CD4-positive, alpha-beta T cell treated with Interleukin-17A for 4 hours (primary cell): ENCODE measurements around the gene SEMA5B.

Source experiments
- DNase-seq: peaks from one replicate; pipeline ENCODE4 v3.0.0-alpha.2; 2020; ENCODE audit warnings: mixed read lengths

SEMA5B gene

GRCh38 chr3:123054109-123054778, 26.7 kb upstream of the SEMA5B start:
- no peak for DNase-seq

- no peak for DNase-seq
These were observed 25.5 kb upstream of the SEMA5B start for GRCh38 chr3:123053107-123053506.

GRCh38 chr3:123050666-123051065, 23.1 kb upstream of the SEMA5B start:
- DNase-seq: no peak

GRCh38 chr3:123048480-123049237, 21.1 kb upstream of the SEMA5B start:
- DNase-seq: no peak

GRCh38 chr3:123047062-123047319, 19.4 kb upstream of the SEMA5B start:
- no peak for DNase-seq

- DNase-seq: no peak
These were observed 18.9 kb upstream of the SEMA5B start for GRCh38 chr3:123046262-123047061.

- no peak for DNase-seq
These were observed 17.6 kb upstream of the SEMA5B start for GRCh38 chr3:123044981-123045763.

GRCh38 chr3:123042413-123042812, 14.8 kb upstream of the SEMA5B start:
- DNase-seq: no peak

GRCh38 chr3:123039178-123039577, 11.6 kb upstream of the SEMA5B start:
- no peak for DNase-seq

- DNase-seq: no peak
These were observed 11.2 kb upstream of the SEMA5B start for GRCh38 chr3:123038751-123039150.

GRCh38 chr3:123037015-123037375, 9.4 kb upstream of the SEMA5B start:
- DNase-seq: no peak

GRCh38 chr3:123036352-123037014, 8.9 kb upstream of the SEMA5B start:
- no peak for DNase-seq

- DNase-seq: no peak
These were observed 7.4 kb upstream of the SEMA5B start for GRCh38 chr3:123034996-123035395.

- no peak for DNase-seq
These were observed 6.6 kb upstream of the SEMA5B start for GRCh38 chr3:123034120-123034519.

- DNase-seq: no peak
These were observed 4.5 kb upstream of the SEMA5B start for GRCh38 chr3:123032057-123032456.

GRCh38 chr3:123031051-123031450, 3.5 kb upstream of the SEMA5B start:
- DNase-seq: no peak

GRCh38 chr3:123028233-123028828, 768 bp upstream of the SEMA5B start:
- peak; percentile 24 for DNase-seq

- DNase-seq: peak; percentile 4
These were observed 835 bp downstream of the SEMA5B start for GRCh38 chr3:123026565-123027291.

GRCh38 chr3:123025642-123026521, 1.7 kb downstream of the SEMA5B start:
- no peak for DNase-seq

GRCh38 chr3:123024056-123024455, 3.5 kb downstream of the SEMA5B start:
- DNase-seq: no peak
